Natural killer cell (primary cell): ENCODE results near the gene TTC28. TPM values are rescaled to one million over a fixed set of nuclear protein-coding genes. Genes with fewer than 3 reads are reported as not detected.

ENCODE experiments used
- ATAC-seq, 3 donors: fragments of 150-1000 bp in 2 of 3; fragments of 200-7000 bp in 1 of 3; cut with Tn5 transposase; 1 replicate in 1 of 3; 2 replicates in 2 of 3; pipeline ENCODE4 v1.10.0; 2021; ENCODE audit warnings: mild to moderate bottlenecking in 2 of 3, moderate library complexity in 2 of 3
- DNase-seq, 2 donors: peaks; one replicate each; pipeline versions ENCODE4 v3.0.0 to v3.0.0-alpha.2; 2013 to 2021; ENCODE audit warnings: mixed read lengths in 1 of 2
- H3K27ac ChIP-seq: one replicate; pipeline ENCODE4 v1.5.1; 2013; ENCODE audit warnings: mild to moderate bottlenecking, low read length
- H3K27me3 ChIP-seq: one replicate; pipeline ENCODE4 v1.6.1; 2013; ENCODE audit warnings: low read length; ENCODE audit not compliant: control insufficient read depth, insufficient read depth
- H3K36me3 ChIP-seq: one replicate; pipeline ENCODE4 v1.6.1; 2013; ENCODE audit warnings: low read length; ENCODE audit not compliant: control insufficient read depth, insufficient read depth
- H3K4me1 ChIP-seq: one replicate; pipeline ENCODE4 v1.6.1; 2013; ENCODE audit warnings: low read length; ENCODE audit not compliant: control insufficient read depth, insufficient read depth
- H3K4me3 ChIP-seq: one replicate; pipeline ENCODE4 v1.5.1; 2013; ENCODE audit warnings: low read length
- H3K9me3 ChIP-seq: one replicate; pipeline ENCODE4 v1.6.1; 2013; ENCODE audit warnings: low read length; ENCODE audit not compliant: control insufficient read depth, insufficient read depth
- H3K27ac Mint-ChIP-seq, 2 donors: one replicate each; pipeline ENCODE4 v1.8.0; 2022; ENCODE audit warnings: mild to moderate bottlenecking in 2 of 2, mixed read lengths in 2 of 2, moderate library complexity in 1 of 2
- H3K27me3 Mint-ChIP-seq, 2 donors: one replicate each; pipeline ENCODE4 v1.8.0; 2022; ENCODE audit warnings: low read depth in 2 of 2, mixed read lengths in 2 of 2
- H3K36me3 Mint-ChIP-seq: one replicate; pipeline ENCODE4 v1.8.0; 2022; ENCODE audit warnings: mixed read lengths
- H3K4me1 Mint-ChIP-seq, 2 donors: one replicate each; pipeline ENCODE4 v1.8.0; 2022; ENCODE audit warnings: mixed read lengths in 2 of 2
- H3K4me3 Mint-ChIP-seq: one replicate; pipeline ENCODE4 v1.8.0; 2022; ENCODE audit warnings: mild to moderate bottlenecking, moderate library complexity, mixed read lengths
- H3K9me3 Mint-ChIP-seq, 2 donors: one replicate each; pipeline ENCODE4 v1.8.0; 2022; ENCODE audit warnings: mixed read lengths in 2 of 2
- CTCF ChIP-seq: fragments of 200-600 bp; IDR thresholded peaks from one replicate; pipeline ENCODE4 v1.8.0; 2022; ENCODE audit warnings: antibody characterized with exemption
- WGBS: methylation state at CpG from one replicate; pipeline ENCODE4 v1.1.7; 2013; ENCODE audit warnings: missing lambda C conversion rate; ENCODE audit not compliant: insufficient coverage; 5-methylcytosine and 5-hydroxymethylcytosine counted together
- intact Hi-C: fragments of 100-400 bp; cut with micrococcal nuclease; formaldehyde crosslinking; loops from one replicate; pipeline ENCODE4 v1.14.2; 2022
- total RNA-seq, 4 donors: library from RNA; stranded (reverse); fragments of 120-200 nt in 1 of 4; gene quantifications; one replicate each; pipeline versions ENCODE4 v1.2.3 to v1.2.4, GENCODE V29; 2013 to 2022

The TTC28 gene
- total RNA-seq, 3 donors from 2014 or later (not counting 1 experiment from before 2014, with no cell fraction given), result 4.1 to 10.0 (median 8.6) TPM

DNA sequence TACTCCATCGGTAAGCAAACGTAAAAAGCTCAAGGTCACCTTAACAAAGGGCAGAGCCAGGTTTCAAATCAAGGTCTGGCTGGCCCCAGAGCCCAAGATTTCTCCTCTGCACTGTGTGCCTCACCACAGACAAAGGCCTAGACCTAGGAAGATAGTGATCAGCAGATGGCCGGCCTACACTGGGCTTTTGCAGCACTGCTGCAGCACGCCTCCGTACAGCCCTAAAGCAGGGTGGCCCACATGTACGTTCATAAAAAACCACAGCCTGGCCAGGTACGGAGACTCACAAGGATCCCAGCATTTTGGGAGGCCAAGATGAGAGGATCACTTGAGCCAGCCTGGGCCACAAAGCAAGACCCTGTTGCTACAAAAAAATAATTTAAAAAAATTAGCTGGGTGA, 654.3 kb downstream of the TTC28 start:
- Mint-ChIP-seq H3K4me1 (no peaks in the 10 kb centered on the region), H3K27ac (no peak overlapping the region), H3K4me3 (no peak overlapping the region), H3K9me3 (no peaks in the 10 kb centered on the region), H3K36me3 (no peaks in the 10 kb centered on the region), H3K27me3 (peaks cover 0 to 3% of the 10 kb centered on the region in 2 donors)
- Histone ChIP-seq H3K4me1 (no peaks in the 10 kb centered on the region), H3K36me3 (no peaks in the 10 kb centered on the region), H3K27me3 (no peaks in the 10 kb centered on the region), H3K4me3 (no peak overlapping the region), H3K9me3 (no peaks in the 10 kb centered on the region), H3K27ac (no peak overlapping the region)
- DNase-seq (peak in 1 of 2 donors; percentile 7), ATAC-seq (no peak)
- 63% methylated on average over 7 of the region's 7 CpGs for WGBS
- TF ChIP-seq CTCF, result no peak
- intact Hi-C loops, result loop anchor here (10.0 kb wide), 1 partner anchor 1019 kb away; no protein-coding TSS in a partner anchor

DNA sequence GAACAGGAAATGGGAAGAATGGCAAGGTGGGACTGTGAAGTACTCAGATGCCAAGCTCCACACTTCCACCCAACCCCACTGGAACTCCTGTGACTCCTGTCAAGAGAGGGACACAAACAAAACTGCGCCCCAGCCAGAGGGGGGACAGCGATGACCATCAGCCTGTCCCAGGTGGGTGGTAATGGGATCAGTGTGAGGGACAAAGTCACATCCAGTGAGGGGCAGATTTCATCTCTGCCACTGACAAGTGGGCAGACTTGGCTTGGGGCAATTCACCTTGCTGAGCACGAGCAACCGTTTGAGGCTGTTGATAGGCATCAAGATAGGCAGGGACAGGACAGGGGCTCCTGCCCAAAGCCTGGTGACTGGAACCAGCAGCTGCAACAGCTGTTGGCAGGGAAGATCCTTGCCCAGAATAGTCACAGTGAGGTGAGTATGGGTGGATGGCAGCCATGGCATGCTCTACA, 655.2 kb downstream of the TTC28 start:
- DNase-seq (peak in 1 of 2 donors; percentile 6), ATAC-seq (no peak)
- H3K36me3 Mint-ChIP-seq, result no peaks in the 10 kb centered on the region
- WGBS, result 89% methylated on average over 4 of the region's 4 CpGs
- H3K27me3 ChIP-seq, result no peaks in the 10 kb centered on the region
- peaks cover 3 to 4% of the 10 kb centered on the region in 2 donors for H3K4me1 Mint-ChIP-seq
- peaks cover 0 to 3% of the 10 kb centered on the region in 2 donors for H3K27me3 Mint-ChIP-seq
- H3K9me3 Mint-ChIP-seq, result no peaks in the 10 kb centered on the region
- no peaks in the 10 kb centered on the region for H3K36me3 ChIP-seq
- no peaks in the 10 kb centered on the region for H3K9me3 ChIP-seq
- no peak overlapping the region for H3K27ac Mint-ChIP-seq
- no peak overlapping the region for H3K27ac ChIP-seq
- H3K4me1 ChIP-seq, result no peaks in the 10 kb centered on the region
- no peak for TF ChIP-seq CTCF
- no peak overlapping the region for H3K4me3 ChIP-seq
- intact Hi-C loops, result loop anchor here (5.0 to 10.0 kb wide), 2 partner anchors 418 to 1020 kb away; no protein-coding TSS in a partner anchor
- no peak overlapping the region for H3K4me3 Mint-ChIP-seq

DNA sequence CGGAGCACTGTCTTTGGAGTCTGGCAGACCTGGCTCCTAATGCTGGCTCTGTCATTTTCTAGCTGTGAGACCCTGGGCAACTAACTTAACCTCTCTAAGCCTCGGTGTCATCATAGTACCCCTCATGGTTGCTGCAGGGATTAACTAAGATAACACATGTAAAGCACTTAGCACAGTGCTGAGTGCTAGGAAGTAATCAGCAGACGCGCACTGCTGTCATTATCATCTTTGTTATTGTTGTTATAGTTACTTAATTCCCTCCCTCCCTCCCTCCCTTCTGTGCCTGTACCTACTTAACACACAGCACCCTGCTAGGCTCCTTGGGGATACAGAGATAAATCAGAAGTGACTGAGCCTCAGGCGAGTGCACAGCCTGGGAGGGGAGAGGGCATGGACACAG, 655.9 kb downstream of the TTC28 start:
- ATAC-seq (no peak), DNase-seq (peak in 1 of 2 donors; percentile 0)
- H3K27ac ChIP-seq, result no peak overlapping the region
- 87% methylated on average over 3 of the region's 5 CpGs for WGBS
- H3K9me3 ChIP-seq, result no peaks in the 10 kb centered on the region
- Mint-ChIP-seq H3K27ac (no peak overlapping the region), H3K4me3 (no peak overlapping the region), H3K27me3 (peaks cover 0 to 3% of the 10 kb centered on the region in 2 donors), H3K36me3 (no peaks in the 10 kb centered on the region), H3K4me1 (peaks cover 5 to 6% of the 10 kb centered on the region in 2 donors), H3K9me3 (no peaks in the 10 kb centered on the region)
- no peaks in the 10 kb centered on the region for H3K36me3 ChIP-seq
- H3K4me1 ChIP-seq, result no peaks in the 10 kb centered on the region
- no peak for TF ChIP-seq CTCF
- intact Hi-C loops, result loop anchor here (5.0 to 10.0 kb wide), 2 partner anchors 419 to 1021 kb away; no protein-coding TSS in a partner anchor
- no peaks in the 10 kb centered on the region for H3K27me3 ChIP-seq
- H3K4me3 ChIP-seq, result no peak overlapping the region

GRCh38 chr22:28023036-28023435, 656.6 kb downstream of the TTC28 start:
- peak in 1 of 2 donors; percentile 6 for DNase-seq
- H3K27ac Mint-ChIP-seq, result no peak overlapping the region
- no peaks in the 10 kb centered on the region for H3K9me3 ChIP-seq
- H3K4me3 ChIP-seq, result no peak overlapping the region
- intact Hi-C loops, result loop anchor here (5.0 to 10.0 kb wide), 2 partner anchors 419 to 1022 kb away; no protein-coding TSS in a partner anchor
- H3K4me1 Mint-ChIP-seq, result peaks cover 5 to 6% of the 10 kb centered on the region in 2 donors
- TF ChIP-seq CTCF, result no peak
- H3K4me3 Mint-ChIP-seq, result no peak overlapping the region
- no peaks in the 10 kb centered on the region for H3K9me3 Mint-ChIP-seq
- ATAC-seq, result no peak
- H3K36me3 Mint-ChIP-seq, result no peaks in the 10 kb centered on the region
- no peaks in the 10 kb centered on the region for H3K27me3 ChIP-seq
- 88% methylated on average over 5 of the region's 5 CpGs for WGBS
- peaks cover 0 to 3% of the 10 kb centered on the region in 2 donors for H3K27me3 Mint-ChIP-seq
- H3K27ac ChIP-seq, result no peak overlapping the region
- no peaks in the 10 kb centered on the region for H3K4me1 ChIP-seq
- no peaks in the 10 kb centered on the region for H3K36me3 ChIP-seq
